Activated naive CD4-positive, alpha-beta T cell treated with anti-CD3 and anti-CD28 coated beads for 36 hours (primary cell): Measurements from ENCODE around the gene GTF2E1. TPM values are rescaled to one million over a fixed set of nuclear protein-coding genes. Genes with fewer than 3 reads are reported as not detected.
"Not testable (repeated sequence)": the region's sequence is repeated elsewhere in the genome, so short reads cannot be mapped to it uniquely, and the experiment has no call there.

Experiments used
- CTCF ChIA-PET: fragments of 350-600 bp; sonication (Branson Sonifier 250); formaldehyde crosslinking; loops from one replicate; lab custom pipeline; 2021; ENCODE audit warnings: antibody characterized with exemption; lab: Charles Lee
- DNase-seq: peaks from one replicate; pipeline ENCODE4 v3.0.0-alpha.2; 2020
- H3K27ac Mint-ChIP-seq: one replicate; pipeline ENCODE4 v1.8.0; 2021; ENCODE audit warnings: mild to moderate bottlenecking, mixed read lengths
- H3K27me3 Mint-ChIP-seq: one replicate; pipeline ENCODE4 v1.8.0; 2021; ENCODE audit warnings: low read depth, mixed read lengths
- H3K36me3 Mint-ChIP-seq: one replicate; pipeline ENCODE4 v1.8.0; 2021; ENCODE audit warnings: low read depth, mixed read lengths
- H3K4me1 Mint-ChIP-seq: one replicate; pipeline ENCODE4 v1.8.0; 2021; ENCODE audit warnings: low read depth, mixed read lengths
- H3K4me3 Mint-ChIP-seq: one replicate; pipeline ENCODE4 v1.8.0; 2021; ENCODE audit warnings: mild to moderate bottlenecking, moderate library complexity, mixed read lengths
- H3K9me3 Mint-ChIP-seq: one replicate; pipeline ENCODE4 v1.8.0; 2021; ENCODE audit warnings: mixed read lengths
- intact Hi-C: fragments of 100-400 bp; cut with micrococcal nuclease; formaldehyde crosslinking; loops from one replicate; pipeline ENCODE4 v1.15.1; 2023
- total RNA-seq, 2 experiments: library from RNA; stranded (reverse); gene quantifications; one replicate each; pipeline ENCODE4 v1.2.3, GENCODE V29; 2021

The GTF2E1 gene
- 10 to 100 TPM; 13.2 TPM for total RNA-seq

- CTCF ChIA-PET, result interaction anchor here (0.7 to 2.0 kb wide), 2 partner anchors 52 to 146 kb away, joined by 3 to 7 read pairs; partner anchors contain the start of gene NDUFB4
- H3K27me3 Mint-ChIP-seq, result no peaks in the 10 kb centered on the region
- H3K9me3 Mint-ChIP-seq, result no peaks in the 10 kb centered on the region
- DNase-seq, result peak; percentile 98
- peaks cover 33% of the 10 kb centered on the region for H3K4me1 Mint-ChIP-seq
- intact Hi-C loops, result loop anchor here (1.0 to 10.0 kb wide), 13 partner anchors 23 to 1518 kb away; partner anchors contain the start of genes EAF2, HCLS1, IQCB1 and LRRC58
- H3K36me3 Mint-ChIP-seq, result peaks cover 6% of the 10 kb centered on the region
- peak within 1 kb of the TSS; percentile 96 for H3K27ac Mint-ChIP-seq
- peak within 1 kb of the TSS; percentile 90 for H3K4me3 Mint-ChIP-seq
Observed at GRCh38 chr3:120742198-120742848, at the start of gene GTF2E1, which contains the start of gene RABL3. GTF2E1 (plus strand) TSS chr3:120742744; CDS start chr3:120750553, 7,809 bp downstream. RABL3 (minus strand) TSS chr3:120742516; CDS start chr3:120742507, 9 bp downstream.

GRCh38 chr3:120693439-120694171 is 48.9 kb upstream of the GTF2E1 start:
- H3K9me3 Mint-ChIP-seq, result no peaks in the 10 kb centered on the region
- H3K27ac Mint-ChIP-seq, result no peak overlapping the region
- no peak overlapping the region for H3K4me3 Mint-ChIP-seq
- no peaks in the 10 kb centered on the region for H3K27me3 Mint-ChIP-seq
- intact Hi-C loops, result no loop called here
- CTCF ChIA-PET, result interaction anchor here (1.6 kb wide), 1 partner anchor 102 kb away, joined by 4 read pairs; no protein-coding TSS in a partner anchor
- H3K36me3 Mint-ChIP-seq, result peaks cover 13% of the 10 kb centered on the region
- DNase-seq, result no peak
- no peaks in the 10 kb centered on the region for H3K4me1 Mint-ChIP-seq

- H3K9me3 Mint-ChIP-seq, result peaks cover 6% of the 10 kb centered on the region
- CTCF ChIA-PET, result interaction anchor here (1.5 kb wide), 1 partner anchor 96 kb away, joined by 6 read pairs; no protein-coding TSS in a partner anchor
- intact Hi-C loops, result no loop called here
- H3K4me3 Mint-ChIP-seq, result no peak overlapping the region
- H3K27ac Mint-ChIP-seq, result no peak overlapping the region
- DNase-seq, result no peak
- H3K4me1 Mint-ChIP-seq, result no peaks in the 10 kb centered on the region
- H3K36me3 Mint-ChIP-seq, result peaks cover 28% of the 10 kb centered on the region
- no peaks in the 10 kb centered on the region for H3K27me3 Mint-ChIP-seq
Observed at GRCh38 chr3:120699333-120699732, 43.2 kb upstream of the GTF2E1 start.

- CTCF ChIA-PET, result no interaction called here
- H3K4me1 Mint-ChIP-seq, result no peaks in the 10 kb centered on the region
- H3K36me3 Mint-ChIP-seq, result peaks cover 45% of the 10 kb centered on the region
- H3K27ac Mint-ChIP-seq, result no peak overlapping the region
- no peaks in the 10 kb centered on the region for H3K27me3 Mint-ChIP-seq
- DNase-seq, result no peak
- intact Hi-C loops, result no loop called here
- no peak overlapping the region for H3K4me3 Mint-ChIP-seq
- peaks cover 6% of the 10 kb centered on the region for H3K9me3 Mint-ChIP-seq
Observed at GRCh38 chr3:120705884-120706582, 36.5 kb upstream of the GTF2E1 start.

GRCh38 chr3:120706950-120707349 is 35.6 kb upstream of the GTF2E1 start:
- Mint-ChIP-seq H3K27ac (no peak overlapping the region), H3K9me3 (peaks cover 6% of the 10 kb centered on the region), H3K36me3 (peaks cover 43% of the 10 kb centered on the region), H3K27me3 (no peaks in the 10 kb centered on the region), H3K4me3 (no peak overlapping the region), H3K4me1 (no peaks in the 10 kb centered on the region)
- CTCF ChIA-PET, result interaction anchor here (0.6 kb wide), 1 partner anchor 149 kb away, joined by 3 read pairs; no protein-coding TSS in a partner anchor
- intact Hi-C loops, result no loop called here
- no peak for DNase-seq

- CTCF ChIA-PET, result no interaction called here
- no peak for DNase-seq
- peaks cover 4% of the 10 kb centered on the region for H3K9me3 Mint-ChIP-seq
- H3K36me3 Mint-ChIP-seq, result peaks cover 33% of the 10 kb centered on the region
- H3K27me3 Mint-ChIP-seq, result no peaks in the 10 kb centered on the region
- H3K4me3 Mint-ChIP-seq, result no peak overlapping the region
- H3K27ac Mint-ChIP-seq, result no peak overlapping the region
- intact Hi-C loops, result no loop called here
- H3K4me1 Mint-ChIP-seq, result peaks cover 3% of the 10 kb centered on the region
Observed at GRCh38 chr3:120708408-120708807, 34.1 kb upstream of the GTF2E1 start.

GRCh38 chr3:120710369-120710768 is 32.2 kb upstream of the GTF2E1 start:
- no peak for DNase-seq
- Mint-ChIP-seq H3K27me3 (no peaks in the 10 kb centered on the region), H3K36me3 (peaks cover 19% of the 10 kb centered on the region), H3K27ac (no peak overlapping the region), H3K9me3 (no peaks in the 10 kb centered on the region), H3K4me1 (peaks cover 3% of the 10 kb centered on the region), H3K4me3 (no peak overlapping the region)
- CTCF ChIA-PET, result interaction anchor here (1.0 kb wide), 1 partner anchor 151 kb away, joined by 3 read pairs; no protein-coding TSS in a partner anchor
- intact Hi-C loops, result no loop called here

GRCh38 chr3:120713262-120713661 is 29.3 kb upstream of the GTF2E1 start:
- DNase-seq, result no peak
- H3K4me1 Mint-ChIP-seq, result peaks cover 9% of the 10 kb centered on the region
- no peak overlapping the region for H3K27ac Mint-ChIP-seq
- CTCF ChIA-PET, result interaction anchor here (0.7 kb wide), 1 partner anchor 183 kb away, joined by 3 read pairs; no protein-coding TSS in a partner anchor
- H3K27me3 Mint-ChIP-seq, result no peaks in the 10 kb centered on the region
- no peaks in the 10 kb centered on the region for H3K9me3 Mint-ChIP-seq
- no peak overlapping the region for H3K4me3 Mint-ChIP-seq
- H3K36me3 Mint-ChIP-seq, result peaks cover 6% of the 10 kb centered on the region
- intact Hi-C loops, result no loop called here

- Mint-ChIP-seq H3K27ac (peak overlapping the region; percentile 70), H3K4me3 (peak overlapping the region; percentile 49), H3K4me1 (peaks cover 37% of the 10 kb centered on the region), H3K36me3 (peaks cover 30% of the 10 kb centered on the region)
- H3K27me3 Mint-ChIP-seq, CTCF ChIA-PET, H3K9me3 Mint-ChIP-seq: not testable (repeated sequence)
- intact Hi-C loops, result loop anchor here (1.0 kb wide), 1 partner anchor 23 kb away; the partner anchor contains the start of genes GTF2E1 and RABL3
- DNase-seq, result peak; percentile 73
Observed at GRCh38 chr3:120719167-120719834, 23.2 kb upstream of the GTF2E1 start.

GRCh38 chr3:120726791-120727190 is 15.8 kb upstream of the GTF2E1 start:
- no peaks in the 10 kb centered on the region for H3K27me3 Mint-ChIP-seq
- no peak for DNase-seq
- no peak overlapping the region for H3K27ac Mint-ChIP-seq
- H3K4me1 Mint-ChIP-seq, result peaks cover 8% of the 10 kb centered on the region
- peaks cover 32% of the 10 kb centered on the region for H3K36me3 Mint-ChIP-seq
- intact Hi-C loops, result no loop called here
- H3K4me3 Mint-ChIP-seq, result no peak overlapping the region
- CTCF ChIA-PET, result no interaction called here
- peaks cover 4% of the 10 kb centered on the region for H3K9me3 Mint-ChIP-seq

- H3K27ac Mint-ChIP-seq, result no peak overlapping the region
- no peaks in the 10 kb centered on the region for H3K27me3 Mint-ChIP-seq
- H3K9me3 Mint-ChIP-seq, result peaks cover 16% of the 10 kb centered on the region
- no peak overlapping the region for H3K4me3 Mint-ChIP-seq
- CTCF ChIA-PET, result no interaction called here
- H3K36me3 Mint-ChIP-seq, result peaks cover 21% of the 10 kb centered on the region
- no peak for DNase-seq
- H3K4me1 Mint-ChIP-seq, result peaks cover 6% of the 10 kb centered on the region
- intact Hi-C loops, result no loop called here
Observed at GRCh38 chr3:120730576-120731542, 11.7 kb upstream of the GTF2E1 start.
